Testis (tissue), 2 donors: ENCODE measurements around the gene DNAJC17.

ENCODE experiments used
- CTCF ChIP-seq, 3 experiments: fragments of 450-650 bp in 2 of 3; fragments of 200-600 bp in 1 of 3; sonication (generic) in 1 of 3; IDR thresholded peaks; one replicate each; pipeline ENCODE4 v1.5.1; 2016 to 2019; ENCODE audit warnings: antibody characterized with exemption in 3 of 3, mild to moderate bottlenecking in 2 of 3, moderate library complexity in 1 of 3
- POLR2A ChIP-seq: fragments of 450-650 bp; IDR thresholded peaks from one replicate; pipeline ENCODE4 v1.6.1; 2017; ENCODE audit warnings: antibody characterized with exemption, mild to moderate bottlenecking, moderate library complexity

- TF ChIP-seq CTCF (IDR thresholded peaks at IDR 0.05) (no peak), POLR2A (no peak)
Observed at GRCh38 chr15:40831861-40832260, 24.6 kb upstream of the DNAJC17 start.
